Stomach (tissue), 9 donors: ENCODE results near the gene SKA1. TPM values are rescaled to one million over a fixed set of nuclear protein-coding genes. Genes with fewer than 3 reads are reported as not detected.
"Not testable (repeated sequence)": the region's sequence is repeated elsewhere in the genome, so short reads cannot be mapped to it uniquely, and the experiment has no call there.

ENCODE experiments used
- DNase-seq, 2 donors: peaks; one replicate each; pipeline versions ENCODE4 v3.0.0 to v3.0.0-alpha.2; 2013 to 2019
- H3K27ac ChIP-seq, 5 donors: fragments of 200-600 bp in 4 of 5; sonication (generic) in 4 of 5; one replicate each; pipeline ENCODE4 v1.5.1; 2013 to 2019; ENCODE audit warnings: mild to moderate bottlenecking in 1 of 5, moderate library complexity in 1 of 5
- H3K27me3 ChIP-seq, 3 donors: fragments of 200-600 bp; sonication (generic); one replicate each; pipeline ENCODE4 v1.5.1; 2017 to 2019; ENCODE audit warnings: mixed run types in 1 of 3
- H3K36me3 ChIP-seq, 4 donors: fragments of 200-600 bp; sonication (generic); 1 replicate in 3 of 4; 2 replicates in 1 of 4; pipeline ENCODE4 v1.5.1; 2016 to 2019
- H3K4me1 ChIP-seq, 4 donors: fragments of 200-600 bp; sonication (generic); one replicate each; pipeline ENCODE4 v1.5.1; 2016 to 2019
- H3K4me3 ChIP-seq, 4 donors: fragments of 200-600 bp; sonication (generic) in 3 of 4; one replicate each; pipeline ENCODE4 v1.5.1; 2016 to 2019; ENCODE audit warnings: mild to moderate bottlenecking in 1 of 4
- H3K9me3 ChIP-seq, 4 donors: fragments of 200-600 bp; sonication (generic); one replicate each; pipeline ENCODE4 v1.5.1; 2016 to 2019
- CTCF ChIP-seq, 7 experiments: fragments of 450-650 bp in 4 of 7; fragments of 200-600 bp in 3 of 7; sonication (generic) in 3 of 7; IDR thresholded peaks; one replicate each; pipeline ENCODE4 v1.5.1; 2016 to 2019; ENCODE audit warnings: antibody characterized with exemption in 7 of 7, control low read depth in 2 of 7, mild to moderate bottlenecking in 1 of 7
- EP300 ChIP-seq: sonication (generic); formaldehyde crosslinking; IDR thresholded peaks from one replicate; pipeline ENCODE4 v1.6.1; 2017; ENCODE audit warnings: antibody characterized with exemption
- POLR2A ChIP-seq, 4 donors: fragments of 450-650 bp; IDR thresholded peaks; one replicate each; pipeline ENCODE4 v1.6.1; 2016; ENCODE audit warnings: antibody characterized with exemption in 4 of 4, control low read depth in 2 of 4, mild to moderate bottlenecking in 1 of 4, moderate library complexity in 1 of 4
- POLR2AphosphoS5 ChIP-seq, 3 donors: sonication (generic); formaldehyde crosslinking; IDR thresholded peaks; one replicate each; pipeline ENCODE4 v1.6.1; 2016; ENCODE audit warnings: antibody characterized with exemption in 3 of 3
- whole genome bisulfite sequencing, 5 donors: extraction: QIAGEN DNeasy Blood & Tissue Kit in 3 of 5; methylation state at CpG; one replicate each; pipeline versions ENCODE4 v1.1.5 to v1.1.7; 2013 to 2018; 5-methylcytosine and 5-hydroxymethylcytosine counted together
- intact Hi-C: fragments of 100-400 bp; cut with DNase I; formaldehyde crosslinking; loops from one replicate; pipeline ENCODE4 v1.15.1; 2023; ENCODE audit warnings: low total_unique reads
- polyA plus RNA-seq, 3 donors: library from polyadenylated mRNA; stranded (reverse); fragments of 200-250 nt; gene quantifications; one replicate each; pipeline ENCODE4 v1.2.3, GENCODE V29; 2013
- total RNA-seq, 5 donors: library from RNA; depleted of rRNA; stranded (reverse); fragments of >200 nt; gene quantifications; one replicate each; pipeline versions ENCODE4 v1.1.0 to v1.2.3, GENCODE V29; 2014 to 2016
- donor health status: healthy with polysubstance abuse.
- donor health status: Bipolar disorder and iron deficiency.
- donor health status: healthy.

The SKA1 gene
- total and polyA plus RNA-seq, 8 donors = 0.46 to 3.3 (median 2.1) TPM; not detected in 3

GRCh38 chr18:50397023-50397422 is 22.2 kb downstream of the SKA1 start:
- Histone ChIP-seq H3K4me1 (peaks cover 0 to 6% (median 4%) of the 10 kb centered on the region in 4 donors), H3K9me3 (no peaks in the 10 kb centered on the region), H3K36me3 (no peaks in the 10 kb centered on the region), H3K27ac (no peak overlapping the region), H3K4me3 (no peak overlapping the region), H3K27me3 (peaks cover 5 to 25% (median 7%) of the 10 kb centered on the region in 3 donors)
- intact Hi-C loops = no loop called here
- no peak for TF ChIP-seq EP300
- no peak for TF ChIP-seq POLR2A (IDR thresholded peaks at IDR 0.05)
- TF ChIP-seq CTCF (IDR thresholded peaks at IDR 0.05) = no peak
- no peak for TF ChIP-seq POLR2AphosphoS5 (IDR thresholded peaks at IDR 0.05)
- 88 to 95% (median 95%) methylated on average over 4 of the region's 4 CpGs for WGBS, 5 donors
- no peak for DNase-seq

GRCh38 chr18:50398099-50398498 is 23.3 kb downstream of the SKA1 start:
- Histone ChIP-seq H3K4me1 (peaks cover 0 to 8% (median 6%) of the 10 kb centered on the region in 4 donors), H3K27ac (no peak overlapping the region), H3K9me3 (no peaks in the 10 kb centered on the region), H3K27me3 (peaks cover 7 to 36% (median 16%) of the 10 kb centered on the region in 3 donors), H3K36me3 (no peaks in the 10 kb centered on the region), H3K4me3 (no peak overlapping the region)
- WGBS, 5 donors = 41 to 54% (median 44%) methylated on average over 10 of the region's 10 CpGs
- no peak for DNase-seq
- intact Hi-C loops = no loop called here
- TF ChIP-seq CTCF (IDR thresholded peaks at IDR 0.05) = no peak
- TF ChIP-seq POLR2AphosphoS5 (IDR thresholded peaks at IDR 0.05) = no peak
- TF ChIP-seq POLR2A (IDR thresholded peaks at IDR 0.05) = no peak
- no peak for TF ChIP-seq EP300

- TF ChIP-seq POLR2A (IDR thresholded peaks at IDR 0.05) (no peak), POLR2AphosphoS5 (IDR thresholded peaks at IDR 0.05) (no peak), EP300 (no peak), CTCF (IDR thresholded peaks at IDR 0.05) (no peak)
- 85 to 100% (median 95%) methylated on average over 1 of the region's 1 CpG for WGBS, 5 donors
Measured at GRCh38 chr18:50398947-50399346, 24.1 kb downstream of the SKA1 start.

DNA sequence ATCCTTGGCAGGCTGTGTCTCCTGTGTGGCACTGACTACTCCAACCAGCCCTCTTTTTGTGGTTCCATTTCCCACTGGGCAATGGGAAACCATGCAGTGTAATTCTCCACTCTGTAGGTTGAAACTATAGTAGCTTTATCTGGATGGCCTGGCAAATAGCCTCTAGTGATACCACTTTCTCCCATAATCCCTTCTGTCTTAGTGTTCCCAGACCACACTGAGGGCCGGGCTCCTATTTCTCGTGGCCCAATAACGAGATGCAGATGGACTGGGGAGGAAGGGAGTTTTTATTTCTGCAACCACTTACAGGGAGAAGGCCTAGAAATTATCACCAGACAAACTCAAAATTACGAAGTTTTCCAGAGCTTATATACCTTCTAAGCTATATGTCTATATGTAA is 24.7 kb downstream of the SKA1 start:
- 77 to 98% (median 84%) methylated on average over 4 of the region's 4 CpGs for WGBS, 5 donors
- Histone ChIP-seq H3K36me3 (no peaks in the 10 kb centered on the region), H3K27me3 (peaks cover 7 to 50% (median 19%) of the 10 kb centered on the region in 3 donors)

More at GRCh38 chr18:50398947-50399346, 24.1 kb downstream of the SKA1 start:
- Histone ChIP-seq H3K4me3 (no peak overlapping the region), H3K4me1 (peaks cover 0 to 8% (median 6%) of the 10 kb centered on the region in 4 donors), H3K36me3 (no peaks in the 10 kb centered on the region), H3K27ac (no peak overlapping the region), H3K9me3 (no peaks in the 10 kb centered on the region), H3K27me3 (peaks cover 7 to 44% (median 19%) of the 10 kb centered on the region in 3 donors)
- intact Hi-C loops = no loop called here
- DNase-seq = no peak

GRCh38 chr18:50400438-50400837 is 25.6 kb downstream of the SKA1 start:
- H3K27me3 ChIP-seq = peaks cover 7 to 55% (median 19%) of the 10 kb centered on the region in 3 donors
- WGBS, 5 donors = 68 to 82% (median 76%) methylated on average over 5 of the region's 5 CpGs
- H3K27ac ChIP-seq, H3K4me1 ChIP-seq, H3K36me3 ChIP-seq, DNase-seq, H3K4me3 ChIP-seq, H3K9me3 ChIP-seq, intact Hi-C loops: not testable (repeated sequence)

More for the DNA sequence above, 24.7 kb downstream of the SKA1 start:
- no peak for TF ChIP-seq CTCF (IDR thresholded peaks at IDR 0.05)
- TF ChIP-seq POLR2AphosphoS5 (IDR thresholded peaks at IDR 0.05) = no peak
- TF ChIP-seq EP300 = no peak
- TF ChIP-seq POLR2A (IDR thresholded peaks at IDR 0.05) = no peak
- Histone ChIP-seq H3K27ac (no peak overlapping the region), H3K4me3 (no peak overlapping the region), H3K4me1 (peaks cover 0 to 8% (median 6%) of the 10 kb centered on the region in 4 donors), H3K9me3 (no peaks in the 10 kb centered on the region)
- no peak for DNase-seq
- intact Hi-C loops = no loop called here
